WI38 (cell line): ENCODE data around the gene EPM2AIP1.

ENCODE experiments used
- H3K4me3 ChIP-seq: 2 replicates; pipeline ENCODE4 v1.5.1; 2011; ENCODE audit warnings: low read depth, mild to moderate bottlenecking, control low read depth, low read length
- TF ChIP-seq, protein P1 (sequence below): IDR thresholded peaks from 2 replicates; pipeline ENCODE4 v1.5.1; 2012; ENCODE audit warnings: low read depth, mild to moderate bottlenecking, control low read depth, low read length

EPM2AIP1 gene

DNA sequence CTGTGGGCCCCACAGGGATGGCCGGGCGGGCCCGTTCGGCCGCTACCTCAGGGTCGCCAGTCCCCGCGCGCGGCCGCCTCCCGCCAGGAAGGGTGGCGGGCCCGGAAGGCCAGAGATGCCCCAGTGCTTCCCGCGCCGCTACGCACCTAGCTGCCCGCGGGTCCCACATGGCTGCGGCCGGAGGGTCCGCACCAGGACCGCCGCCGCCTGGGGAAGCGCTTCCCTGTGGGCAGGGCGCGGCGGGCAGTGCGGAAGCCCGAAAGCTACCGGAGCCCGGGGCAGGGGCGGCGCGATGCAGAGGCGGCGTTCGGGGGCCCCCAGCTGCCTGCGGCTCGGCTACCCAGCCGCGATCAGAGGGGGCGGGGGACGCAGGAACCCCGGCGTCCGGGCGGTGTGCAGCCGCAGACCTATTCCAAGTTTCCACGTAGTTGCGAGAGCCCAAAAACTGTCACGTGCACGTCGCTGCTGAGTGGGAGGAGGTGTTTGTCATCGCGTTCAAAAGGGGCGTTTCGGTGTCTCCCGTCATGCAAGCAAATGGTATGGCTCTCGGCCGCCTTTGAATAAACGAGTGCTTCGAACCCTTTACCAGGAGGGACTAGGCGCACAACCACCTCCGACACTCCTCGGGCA lies 48.2 kb downstream of the EPM2AIP1 start, which contains the start of gene TRANK1:
TSS of gene TRANK1 (minus strand) at position 414 of the 630 bp plus-strand sequence. CDS start at position 169, 245 bp downstream.
- TF ChIP-seq, protein P1, sequence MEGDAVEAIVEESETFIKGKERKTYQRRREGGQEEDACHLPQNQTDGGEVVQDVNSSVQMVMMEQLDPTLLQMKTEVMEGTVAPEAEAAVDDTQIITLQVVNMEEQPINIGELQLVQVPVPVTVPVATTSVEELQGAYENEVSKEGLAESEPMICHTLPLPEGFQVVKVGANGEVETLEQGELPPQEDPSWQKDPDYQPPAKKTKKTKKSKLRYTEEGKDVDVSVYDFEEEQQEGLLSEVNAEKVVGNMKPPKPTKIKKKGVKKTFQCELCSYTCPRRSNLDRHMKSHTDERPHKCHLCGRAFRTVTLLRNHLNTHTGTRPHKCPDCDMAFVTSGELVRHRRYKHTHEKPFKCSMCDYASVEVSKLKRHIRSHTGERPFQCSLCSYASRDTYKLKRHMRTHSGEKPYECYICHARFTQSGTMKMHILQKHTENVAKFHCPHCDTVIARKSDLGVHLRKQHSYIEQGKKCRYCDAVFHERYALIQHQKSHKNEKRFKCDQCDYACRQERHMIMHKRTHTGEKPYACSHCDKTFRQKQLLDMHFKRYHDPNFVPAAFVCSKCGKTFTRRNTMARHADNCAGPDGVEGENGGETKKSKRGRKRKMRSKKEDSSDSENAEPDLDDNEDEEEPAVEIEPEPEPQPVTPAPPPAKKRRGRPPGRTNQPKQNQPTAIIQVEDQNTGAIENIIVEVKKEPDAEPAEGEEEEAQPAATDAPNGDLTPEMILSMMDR, result no peak
- peak within 1 kb of the TSS; percentile 64 for H3K4me3 ChIP-seq

DNA sequence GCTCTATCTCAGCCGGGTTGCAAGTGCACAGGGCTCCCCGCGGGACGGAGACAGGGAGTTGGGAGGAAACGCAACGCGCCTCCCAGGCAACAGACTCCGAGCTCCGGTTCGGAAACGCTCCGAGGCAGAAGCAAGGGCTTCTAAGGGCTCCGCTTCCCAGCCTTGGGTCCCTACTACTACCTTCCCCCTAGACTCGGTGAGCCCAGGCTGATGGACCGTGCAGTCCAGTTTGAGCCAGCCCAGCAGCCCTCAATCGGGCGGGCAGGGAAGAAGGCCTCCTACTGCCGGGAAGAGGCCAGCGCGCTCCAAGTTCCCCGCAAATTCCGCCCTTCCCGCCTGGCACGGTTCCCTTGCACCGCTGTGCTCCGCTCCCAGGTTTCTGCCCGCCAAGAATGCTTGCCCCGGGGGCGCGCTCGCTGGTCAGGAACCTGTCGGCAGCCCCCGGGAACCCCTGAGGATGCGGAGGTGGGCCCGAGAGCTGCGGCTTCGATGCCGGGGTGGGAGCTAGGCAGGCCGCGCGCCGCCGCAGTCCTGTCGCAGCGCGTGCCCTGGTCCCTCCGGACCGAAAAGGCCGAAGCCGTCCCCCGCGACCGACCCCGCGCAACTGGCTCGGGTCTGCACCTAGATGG lies 48.8 kb downstream of the EPM2AIP1 start:
- TF ChIP-seq, protein P1, result no peak
- H3K4me3 ChIP-seq, result peak overlapping the region; percentile 64

DNA sequence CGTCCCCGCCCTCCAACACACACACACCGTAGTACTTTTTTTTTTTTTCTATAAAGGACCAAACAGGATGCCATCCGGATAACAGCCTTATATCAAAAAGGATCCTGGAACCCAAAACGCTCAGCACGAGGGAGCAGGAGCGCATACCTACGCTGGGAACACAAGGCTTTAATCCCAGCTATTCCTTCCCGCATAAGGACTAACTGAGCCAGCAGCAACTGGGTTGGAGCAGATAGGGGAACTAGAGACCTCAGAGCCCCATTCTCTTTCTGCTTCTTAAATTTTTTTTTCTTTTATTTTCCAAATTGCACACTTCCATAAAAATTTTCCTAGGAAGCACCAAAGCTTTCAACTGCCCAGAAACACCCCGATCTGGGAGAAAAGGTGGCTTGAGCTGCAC lies 49.3 kb downstream of the EPM2AIP1 start:
- TF ChIP-seq, protein P1, result no peak
- peak overlapping the region; percentile 64 for H3K4me3 ChIP-seq

- TF ChIP-seq, protein P1, result no peak
- no peak overlapping the region for H3K4me3 ChIP-seq
Observed at GRCh38 chr3:36942638-36943248, 50.2 kb downstream of the EPM2AIP1 start.

- H3K4me3 ChIP-seq, result no peak overlapping the region
- TF ChIP-seq, protein P1, result no peak
Observed at GRCh38 chr3:36941658-36942057, 51.3 kb downstream of the EPM2AIP1 start.

DNA sequence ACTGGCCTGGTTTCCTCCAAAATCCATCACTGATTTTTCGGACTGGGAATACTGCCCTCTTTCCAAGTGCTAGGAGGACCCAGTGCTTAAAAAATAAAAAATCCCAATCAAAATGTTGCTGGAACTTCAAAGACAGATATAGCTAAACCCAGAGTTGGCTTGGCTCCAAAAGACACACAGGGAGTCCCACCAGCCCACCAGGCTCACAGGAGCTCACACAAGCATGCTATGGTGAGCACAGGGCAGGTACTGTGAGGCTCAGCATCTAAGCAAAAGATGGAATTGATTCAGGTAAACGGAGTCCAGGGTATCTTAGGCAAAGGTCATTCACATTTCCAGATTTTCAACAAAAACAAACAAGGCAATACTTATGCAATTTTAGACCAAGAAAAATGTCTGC lies 51.8 kb downstream of the EPM2AIP1 start:
- no peak overlapping the region for H3K4me3 ChIP-seq
- TF ChIP-seq, protein P1, result no peak

DNA sequence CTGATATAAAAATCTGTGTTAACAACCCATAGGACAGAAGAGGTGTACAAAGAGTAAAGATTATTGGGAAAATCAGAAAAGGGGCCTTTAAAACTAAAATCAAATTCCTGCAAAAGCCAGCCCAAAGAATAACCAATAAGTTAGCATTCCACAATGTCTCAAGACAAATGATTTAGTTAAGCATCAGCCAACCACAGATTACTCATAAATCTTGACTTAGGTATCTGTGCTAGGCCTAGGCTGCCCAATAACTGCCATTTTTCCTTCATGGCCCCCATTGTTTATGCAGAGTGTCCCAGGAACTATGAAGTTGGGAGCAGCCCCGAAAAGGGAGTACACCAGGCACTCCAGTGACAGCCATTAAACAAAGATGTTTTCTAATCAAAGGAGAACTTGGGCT lies 55.4 kb downstream of the EPM2AIP1 start:
- TF ChIP-seq, protein P1, result no peak
- no peak overlapping the region for H3K4me3 ChIP-seq
